IMR-90 (cell line): ENCODE measurements around the gene SLC6A7. TPM values are rescaled to one million over a fixed set of nuclear protein-coding genes. Genes with fewer than 3 reads are reported as not detected.

Source experiments
- ATAC-seq: fragments of 200-7000 bp; cut with Tn5 transposase; 2 replicates; pipeline ENCODE4 v1.9.1; 2020; ENCODE audit warnings: low read depth, mild to moderate bottlenecking, moderate library complexity
- BruUV-seq: library from RNA; stranded (reverse); fragments of 400-500 nt; replicated peaks from 2 replicates; lab custom pipeline; 2021; lab: Mats Ljungman, UMichigan
- CTCF ChIA-PET: fragments of 300-600 bp; formaldehyde crosslinking; extraction: SDS; loops from one replicate; lab custom pipeline; 2021; ENCODE audit warnings: antibody characterized with exemption; lab: Yijun Ruan, JAX
- POLR2A ChIA-PET: fragments of 300-600 bp; sonication (Branson Sonifier 250); formaldehyde crosslinking; loops from one replicate; lab custom pipeline; 2022; ENCODE audit warnings: antibody characterized with exemption; ENCODE audit not compliant: unreplicated experiment; lab: Charles Lee
- DNase-seq: peaks from one replicate; pipeline ENCODE4 v3.0.0; 2013
- H2AFZ ChIP-seq: replicated peaks from 2 replicates; pipeline ENCODE3; 2013; ENCODE audit warnings: low read length, mild to moderate bottlenecking; ENCODE audit not compliant: poor library complexity
- H2AK5ac ChIP-seq: 2 replicates; pipeline ENCODE4 v1.6.1; 2013; ENCODE audit warnings: low read depth, low read length, inconsistent platforms
- H2AK9ac ChIP-seq: replicated peaks from 2 replicates; pipeline ENCODE3; 2013; ENCODE audit warnings: mild to moderate bottlenecking, low read depth, low read length, moderate library complexity; ENCODE audit not compliant: poor library complexity
- H2BK120ac ChIP-seq: 2 replicates; pipeline ENCODE4 v1.6.1; 2013; ENCODE audit warnings: low read depth, low read length, inconsistent platforms
- H2BK15ac ChIP-seq: 3 replicates; pipeline ENCODE4 v1.6.1; 2013; ENCODE audit warnings: low read depth, low read length, inconsistent platforms
- H2BK20ac ChIP-seq: 2 replicates; pipeline ENCODE4 v1.6.1; 2013; ENCODE audit warnings: low read depth, mild to moderate bottlenecking, inconsistent platforms, low read length, moderate library complexity
- H2BK5ac ChIP-seq: 2 replicates; pipeline ENCODE4 v1.6.1; 2013; ENCODE audit warnings: mild to moderate bottlenecking, low read depth, low read length, inconsistent platforms; ENCODE audit not compliant: poor library complexity, severe bottlenecking
- H3K14ac ChIP-seq: replicated peaks from 2 replicates; pipeline ENCODE4 v1.6.1; 2013; ENCODE audit warnings: low read depth, low read length, inconsistent platforms
- H3K18ac ChIP-seq: 2 replicates; pipeline ENCODE4 v1.6.1; 2013; ENCODE audit warnings: low read depth, low read length, control low read depth
- H3K23ac ChIP-seq: 2 replicates; pipeline ENCODE4 v1.6.1; 2013; ENCODE audit warnings: low read depth, low read length, inconsistent platforms
- H3K27ac ChIP-seq: 2 replicates; pipeline ENCODE4 v1.5.1; 2013; ENCODE audit warnings: mild to moderate bottlenecking, control low read depth, low read length; ENCODE audit not compliant: insufficient read depth
- H3K27me3 ChIP-seq: 2 replicates; pipeline ENCODE4 v1.6.1; 2013; ENCODE audit warnings: low read length; ENCODE audit not compliant: control insufficient read depth, insufficient read depth
- H3K36me3 ChIP-seq: 2 replicates; pipeline ENCODE4 v1.6.1; 2013; ENCODE audit warnings: low read length, mixed read lengths; ENCODE audit not compliant: control insufficient read depth, insufficient read depth
- H3K4ac ChIP-seq: 2 replicates; pipeline ENCODE4 v1.6.1; 2013; ENCODE audit warnings: low read depth, low read length, inconsistent platforms
- H3K4me1 ChIP-seq: 2 replicates; pipeline ENCODE4 v1.6.1; 2013; ENCODE audit warnings: low read length, mixed read lengths; ENCODE audit not compliant: control insufficient read depth, insufficient read depth
- H3K4me2 ChIP-seq: 2 replicates; pipeline ENCODE4 v1.6.1; 2013; ENCODE audit warnings: low read depth, mild to moderate bottlenecking, control low read depth, low read length, moderate library complexity
- H3K4me3 ChIP-seq: 2 replicates; pipeline ENCODE4 v1.5.1; 2013; ENCODE audit warnings: low read depth, mild to moderate bottlenecking, control low read depth, low read length, moderate library complexity; ENCODE audit not compliant: insufficient read depth
- H3K56ac ChIP-seq: 2 replicates; pipeline ENCODE4 v1.6.1; 2013; ENCODE audit warnings: low read length, inconsistent platforms; ENCODE audit not compliant: insufficient read depth; ENCODE audit errors: extremely low read depth
- H3K79me1 ChIP-seq, 2 experiments: 2 replicates each; pipeline ENCODE4 v1.6.1; 2013; ENCODE audit warnings: low read length in 2 of 2, inconsistent platforms in 1 of 2, low read depth in 1 of 2
- H3K9ac ChIP-seq: 2 replicates; pipeline ENCODE4 v1.6.1; 2013; ENCODE audit warnings: low read depth, low read length, control low read depth
- H3K9me1 ChIP-seq: 2 replicates; pipeline ENCODE4 v1.6.1; 2013; ENCODE audit warnings: low read length, inconsistent platforms; ENCODE audit not compliant: insufficient read depth
- H3K9me3 ChIP-seq: 2 replicates; pipeline ENCODE4 v1.6.1; 2013; ENCODE audit warnings: low read length; ENCODE audit not compliant: control insufficient read depth, insufficient read depth
- H4K20me1 ChIP-seq: 2 replicates; pipeline ENCODE4 v1.6.1; 2013; ENCODE audit warnings: low read length, inconsistent platforms; ENCODE audit not compliant: insufficient read depth
- H4K5ac ChIP-seq: 2 replicates; pipeline ENCODE4 v1.6.1; 2013; ENCODE audit warnings: mild to moderate bottlenecking, low read depth, low read length, control low read depth
- H4K8ac ChIP-seq, 2 experiments: 2 replicates each; pipeline ENCODE4 v1.6.1; 2013; ENCODE audit warnings: low read depth in 2 of 2, low read length in 2 of 2, control low read depth in 1 of 2, inconsistent platforms in 1 of 2
- H4K91ac ChIP-seq: 2 replicates; pipeline ENCODE4 v1.6.1; 2013; ENCODE audit warnings: low read depth, low read length, inconsistent platforms; ENCODE audit not compliant: insufficient read depth
- BHLHE40 ChIP-seq: fragments of 150-350 bp; IDR thresholded peaks from 2 replicates; pipeline ENCODE4 v1.6.1; 2016; ENCODE audit warnings: mild to moderate bottlenecking, low read depth, low read length
- CTCF ChIP-seq: conservative IDR thresholded peaks from 2 replicates; pipeline ENCODE4 v1.5.1; 2012; ENCODE audit warnings: mild to moderate bottlenecking, low read depth, low read length, improper control_type of control experiment
- MAZ ChIP-seq: IDR thresholded peaks from 2 replicates; pipeline ENCODE4 v1.6.1; 2012; ENCODE audit warnings: low read depth, mild to moderate bottlenecking, low read length, improper control_type of control experiment, moderate library complexity, borderline replicate concordance
- RAD21 ChIP-seq: IDR thresholded peaks from 2 replicates; pipeline ENCODE4 v1.6.1; 2012; ENCODE audit warnings: low read length, improper control_type of control experiment
- RCOR1 ChIP-seq: IDR thresholded peaks from 2 replicates; pipeline ENCODE4 v1.6.1; 2012; ENCODE audit warnings: mild to moderate bottlenecking, low read length, improper control_type of control experiment; ENCODE audit not compliant: insufficient replicate concordance
- SMC3 ChIP-seq: fragments of 150-350 bp; IDR thresholded peaks from 2 replicates; pipeline ENCODE4 v1.6.1; 2016; ENCODE audit warnings: low read depth, mild to moderate bottlenecking, antibody characterized with exemption, low read length, moderate library complexity
- WGBS, 2 experiments: methylation state at CpG; one replicate each; pipeline versions ENCODE4 v1.1.5 to v1.1.7; 2013; ENCODE audit warnings: missing lambda C conversion rate in 2 of 2; ENCODE audit not compliant: insufficient read length in 1 of 2; ENCODE audit errors: extremely low coverage in 2 of 2; 5-methylcytosine and 5-hydroxymethylcytosine counted together
- dilution Hi-C: fragments of 300-500 bp; cut with HindIII; formaldehyde crosslinking; loops from one replicate; pipeline ENCODE4 v1.14.3; 2018; ENCODE audit warnings: low sequenced_read_pairs; ENCODE audit not compliant: unreplicated experiment
- in situ Hi-C: fragments of 300-500 bp; cut with MboI; formaldehyde crosslinking; loops from 3 replicates; pipeline ENCODE4 v1.14.3; 2019; ENCODE audit warnings: low sequenced_read_pairs, inconsistent platforms, mixed read lengths
- intact Hi-C: fragments of 100-400 bp; cut with micrococcal nuclease; formaldehyde crosslinking; loops from 2 replicates; pipeline ENCODE4 v1.10.0; 2022
- polyA plus RNA-seq, 3 experiments: library from polyadenylated mRNA; depleted of rRNA; stranded (reverse); fragments of >200 nt; gene quantifications; 2 replicates each; pipeline ENCODE4 v1.2.3, GENCODE V29; 2012; ENCODE audit warnings: low replicate concordance in 1 of 3
- total RNA-seq: library from RNA; depleted of rRNA; stranded (reverse); fragments of >200 nt; gene quantifications from 2 replicates; pipeline ENCODE4 v1.2.3, GENCODE V29; 2012

The SLC6A7 gene
- total and polyA plus RNA-seq, 2 of the 4 experiments (the other 2 are of a cell fraction) = under 0.01 TPM; not detected in 1

DNA sequence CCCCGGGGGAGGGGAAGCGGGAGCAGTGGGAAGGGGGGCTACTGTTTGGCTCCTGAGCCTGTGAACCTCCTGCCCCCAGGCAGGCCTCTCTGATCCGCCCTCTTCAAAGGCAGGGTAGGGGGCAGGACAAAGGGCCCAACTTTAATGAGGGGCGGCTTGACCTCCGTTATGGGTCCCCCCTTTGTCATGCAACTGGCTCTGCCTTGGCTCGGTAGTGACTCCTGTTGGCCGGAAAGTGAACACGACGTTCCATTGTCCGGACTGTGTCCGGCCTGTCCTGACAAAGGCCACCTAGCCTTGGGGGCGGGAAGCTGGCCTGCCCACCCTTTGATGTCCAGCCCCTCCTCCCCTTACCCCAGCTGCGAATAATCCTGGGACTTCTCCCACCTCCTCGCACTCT, 22.0 kb upstream of the SLC6A7 start:
- no peak overlapping the region for H4K8ac ChIP-seq
- no peak overlapping the region for H3K9ac ChIP-seq
- DNase-seq (no peak), ATAC-seq (no peak)
- H3K56ac ChIP-seq = no peak overlapping the region
- no peak overlapping the region for H3K4me3 ChIP-seq
- no peak overlapping the region for H2AFZ ChIP-seq
- no TSS peak for BruUV-seq
- dilution Hi-C loops = no loop called here
- H3K4me2 ChIP-seq = no peak overlapping the region
- H3K79me1 ChIP-seq = no peaks in the 10 kb centered on the region
- H3K27me3 ChIP-seq = peaks cover 24% of the 10 kb centered on the region
- no peak overlapping the region for H2BK15ac ChIP-seq
- no peak overlapping the region for H3K18ac ChIP-seq
- no peaks in the 10 kb centered on the region for H3K36me3 ChIP-seq
- TF ChIP-seq CTCF (0 out of 2 replicates have a peak, but pooled peaks have one; percentile 5), RCOR1 (no peak), SMC3 (no peak), RAD21 (no peak), MAZ (no peak), BHLHE40 (no peak)
- no peak overlapping the region for H3K14ac ChIP-seq
- H3K9me1 ChIP-seq = peaks cover 4% of the 10 kb centered on the region; the same call in 1 of the 2 replicates
- H3K4me1 ChIP-seq = peaks cover 9% of the 10 kb centered on the region; the same call in 1 of the 2 replicates
- no peak overlapping the region for H4K91ac ChIP-seq
- intact Hi-C loops = no loop called here
- no peak overlapping the region for H2BK120ac ChIP-seq
- H3K9me3 ChIP-seq = no peaks in the 10 kb centered on the region
- POLR2A ChIA-PET = no interaction called here
- in situ Hi-C loops = no loop called here
- H2BK20ac ChIP-seq = no peak overlapping the region
- no peak overlapping the region for H2AK5ac ChIP-seq
- H4K5ac ChIP-seq = no peak overlapping the region
- 83% methylated on average over 7 of the region's 14 CpGs; no CpG with 5 or more reads in 1 of the 2 experiments for WGBS, 2 experiments
- no peaks in the 10 kb centered on the region for H4K20me1 ChIP-seq
- no peak overlapping the region for H2BK5ac ChIP-seq
- peak overlapping the region; percentile 20 for H2AK9ac ChIP-seq
- H3K23ac ChIP-seq = no peak overlapping the region
- no peak overlapping the region for H3K27ac ChIP-seq
- H3K4ac ChIP-seq = no peak overlapping the region
- CTCF ChIA-PET = interaction anchor here (0.9 to 1.0 kb wide), 2 partner anchors 23 to 39 kb away, joined by 3 read pairs; no protein-coding TSS in a partner anchor
